ENCODE measurements around the gene SELP. TPM values are rescaled to one million over a fixed set of nuclear protein-coding genes. Genes with fewer than 3 reads are reported as not detected.

SELP gene
- total and polyA plus RNA-seq, 2 of the 13 experiments (the other 11 are each of a cell fraction or from before 2014, with no cell fraction given): 0.11 TPM; not detected in 1

DNA sequence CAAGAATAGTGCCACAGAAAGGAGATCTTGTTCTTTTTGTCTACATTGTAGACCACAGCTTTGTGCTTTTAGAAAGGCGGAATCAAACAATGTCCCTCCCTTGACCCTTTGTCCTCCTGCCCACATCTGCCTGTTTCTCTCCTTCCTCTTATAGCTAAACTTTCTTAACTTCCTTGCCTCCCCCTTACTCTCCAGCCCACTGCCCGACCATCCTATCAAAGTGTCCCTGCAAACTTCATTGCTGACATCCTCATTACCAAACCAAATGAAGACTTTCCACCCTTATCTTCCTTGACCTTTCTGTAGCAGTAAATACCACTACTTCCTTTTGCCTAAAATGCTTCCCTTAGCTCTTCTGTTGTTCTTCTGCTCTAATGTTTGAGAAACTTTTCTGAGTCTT, 5.0 kb downstream of the SELP start:
- 47% methylated on average over 2 of the region's 2 CpGs for WGBS (ENCODE audit: low lambda C conversion rate)
- ChIA-PET CTCF (ENCODE audit: low intra/inter-chr PET ratio, low total read pairs) (no interaction called here), POLR2A (no interaction called here)
- no peaks in the 10 kb centered on the region for H3K36me3 ChIP-seq (replicated peaks in 1 of 2; ENCODE audit: control insufficient read depth in 1 of 2, insufficient read depth in 2 of 2, low read length in 2 of 2)
- H3K27me3 ChIP-seq (ENCODE audit: control insufficient read depth in 1 of 2, insufficient read depth in 2 of 2, low read length in 2 of 2): peaks cover 2 to 8% of the 10 kb centered on the region in 2 experiments; a peak in 1 of 5 replicates
- H3K4me3 ChIP-seq (replicated peaks in 1 of 3; ENCODE audit: insufficient read depth in 1 of 3, low read depth in 2 of 3, low read length in 3 of 3): no peak overlapping the region
- no peak overlapping the region for H3K9ac ChIP-seq (ENCODE audit: insufficient read depth, low read depth, low read length)
- no peaks in the 10 kb centered on the region for H3K9me3 ChIP-seq (ENCODE audit: low read length)
- no TSS peak for BruUV-seq (replicated peaks)
- in situ Hi-C loops (cut with HindIII; ENCODE audit: extremely low pct_ligation_motif_present, low pct_unique_long_range_greater_than_20kb): no loop called here
- no peak for ATAC-seq
- TF ChIP-seq ZFP36L1 (CRISPR knock-in tag; IDR thresholded peaks at IDR 0.05) (no peak), NR1H2 (CRISPR knock-in tag; IDR thresholded peaks at IDR 0.05; ENCODE audit: borderline replicate concordance, low read depth) (no peak), ZNF558 (CRISPR knock-in tag; IDR thresholded peaks at IDR 0.05; ENCODE audit: borderline replicate concordance) (no peak), EEA1 (CRISPR knock-in tag; IDR thresholded peaks at IDR 0.05; ENCODE audit: borderline replicate concordance) (no peak), HCFC1 (IDR thresholded peaks at IDR 0.05; ENCODE audit: low read depth, low read length) (no peak), ISL2 (CRISPR knock-in tag; IDR thresholded peaks at IDR 0.05) (no peak), ZNF83 (CRISPR knock-in tag; IDR thresholded peaks at IDR 0.05; ENCODE audit: borderline replicate concordance) (no peak), MYC (CRISPR knock-in tag; IDR thresholded peaks at IDR 0.05; ENCODE audit: borderline replicate concordance) (no peak)
- TF ChIP-seq, protein P1, sequence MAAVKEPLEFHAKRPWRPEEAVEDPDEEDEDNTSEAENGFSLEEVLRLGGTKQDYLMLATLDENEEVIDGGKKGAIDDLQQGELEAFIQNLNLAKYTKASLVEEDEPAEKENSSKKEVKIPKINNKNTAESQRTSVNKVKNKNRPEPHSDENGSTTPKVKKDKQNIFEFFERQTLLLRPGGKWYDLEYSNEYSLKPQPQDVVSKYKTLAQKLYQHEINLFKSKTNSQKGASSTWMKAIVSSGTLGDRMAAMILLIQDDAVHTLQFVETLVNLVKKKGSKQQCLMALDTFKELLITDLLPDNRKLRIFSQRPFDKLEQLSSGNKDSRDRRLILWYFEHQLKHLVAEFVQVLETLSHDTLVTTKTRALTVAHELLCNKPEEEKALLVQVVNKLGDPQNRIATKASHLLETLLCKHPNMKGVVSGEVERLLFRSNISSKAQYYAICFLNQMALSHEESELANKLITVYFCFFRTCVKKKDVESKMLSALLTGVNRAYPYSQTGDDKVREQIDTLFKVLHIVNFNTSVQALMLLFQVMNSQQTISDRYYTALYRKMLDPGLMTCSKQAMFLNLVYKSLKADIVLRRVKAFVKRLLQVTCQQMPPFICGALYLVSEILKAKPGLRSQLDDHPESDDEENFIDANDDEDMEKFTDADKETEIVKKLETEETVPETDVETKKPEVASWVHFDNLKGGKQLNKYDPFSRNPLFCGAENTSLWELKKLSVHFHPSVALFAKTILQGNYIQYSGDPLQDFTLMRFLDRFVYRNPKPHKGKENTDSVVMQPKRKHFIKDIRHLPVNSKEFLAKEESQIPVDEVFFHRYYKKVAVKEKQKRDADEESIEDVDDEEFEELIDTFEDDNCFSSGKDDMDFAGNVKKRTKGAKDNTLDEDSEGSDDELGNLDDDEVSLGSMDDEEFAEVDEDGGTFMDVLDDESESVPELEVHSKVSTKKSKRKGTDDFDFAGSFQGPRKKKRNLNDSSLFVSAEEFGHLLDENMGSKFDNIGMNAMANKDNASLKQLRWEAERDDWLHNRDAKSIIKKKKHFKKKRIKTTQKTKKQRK (IDR thresholded peaks at IDR 0.05; ENCODE audit: low read length): no peak
- TF ChIP-seq, protein P2, sequence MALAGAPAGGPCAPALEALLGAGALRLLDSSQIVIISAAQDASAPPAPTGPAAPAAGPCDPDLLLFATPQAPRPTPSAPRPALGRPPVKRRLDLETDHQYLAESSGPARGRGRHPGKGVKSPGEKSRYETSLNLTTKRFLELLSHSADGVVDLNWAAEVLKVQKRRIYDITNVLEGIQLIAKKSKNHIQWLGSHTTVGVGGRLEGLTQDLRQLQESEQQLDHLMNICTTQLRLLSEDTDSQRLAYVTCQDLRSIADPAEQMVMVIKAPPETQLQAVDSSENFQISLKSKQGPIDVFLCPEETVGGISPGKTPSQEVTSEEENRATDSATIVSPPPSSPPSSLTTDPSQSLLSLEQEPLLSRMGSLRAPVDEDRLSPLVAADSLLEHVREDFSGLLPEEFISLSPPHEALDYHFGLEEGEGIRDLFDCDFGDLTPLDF (CRISPR knock-in tag; IDR thresholded peaks at IDR 0.05): no peak
- H3K4me2 ChIP-seq (ENCODE audit: low read depth, low read length): no peak overlapping the region
- no peak overlapping the region for H3K27ac ChIP-seq (ENCODE audit: extremely low read length, insufficient read depth, low read length)
- H3K4me1 ChIP-seq (ENCODE audit: insufficient read depth, low read length): no peaks in the 10 kb centered on the region
- H3K79me2 ChIP-seq (ENCODE audit: insufficient read depth, low read length): no peaks in the 10 kb centered on the region
- H4K20me1 ChIP-seq (ENCODE audit: insufficient read depth, low read length): no peaks in the 10 kb centered on the region
- DNase-seq (ENCODE audit: low spot score): no peak
- no peak overlapping the region for H2AFZ ChIP-seq (ENCODE audit: low read length)
- intact Hi-C loops (cut with micrococcal nuclease; ENCODE audit: unreplicated experiment): no loop called here
- no peak for FAIRE-seq

Data from HepG2 (cell line).